HG03025 (cell line): ENCODE measurements around the gene KCTD21.
A peak's percentile ranks its signal among the peaks of the same experiment; 100 is the strongest.

Source experiments
- ATAC-seq: cut with Tn5 transposase; IDR thresholded peaks from one replicate; pipeline ENCODE4 v1.9.1; 2021; ENCODE audit warnings: mild to moderate bottlenecking, moderate library complexity; ENCODE audit not compliant: unreplicated experiment, low FRiP score

The KCTD21 gene

GRCh38 chr11:78202733-78203167, 14.3 kb upstream of the KCTD21 start:
- no peak for ATAC-seq

- no peak for ATAC-seq
Measured at GRCh38 chr11:78201096-78201818, 12.8 kb upstream of the KCTD21 start.

- no peak for ATAC-seq
Measured at GRCh38 chr11:78200553-78200952, 12.1 kb upstream of the KCTD21 start.

- no peak for ATAC-seq
Measured at GRCh38 chr11:78200061-78200460, 11.6 kb upstream of the KCTD21 start.

- no peak for ATAC-seq
Measured at GRCh38 chr11:78199653-78200015, 11.2 kb upstream of the KCTD21 start.

GRCh38 chr11:78199015-78199652, 10.7 kb upstream of the KCTD21 start:
- no peak for ATAC-seq

- ATAC-seq = no peak
Measured at GRCh38 chr11:78197816-78198215, 9.4 kb upstream of the KCTD21 start.

GRCh38 chr11:78196661-78197091, 8.2 kb upstream of the KCTD21 start:
- ATAC-seq = no peak

- no peak for ATAC-seq
Measured at GRCh38 chr11:78195917-78196560, 7.6 kb upstream of the KCTD21 start.

GRCh38 chr11:78194490-78194889, 6.1 kb upstream of the KCTD21 start:
- no peak for ATAC-seq

GRCh38 chr11:78193806-78194205, 5.4 kb upstream of the KCTD21 start:
- ATAC-seq = no peak

- ATAC-seq = no peak
Measured at GRCh38 chr11:78192911-78193351, 4.5 kb upstream of the KCTD21 start.

- no peak for ATAC-seq
Measured at GRCh38 chr11:78192223-78192719, 3.8 kb upstream of the KCTD21 start.

- ATAC-seq = no peak
Measured at GRCh38 chr11:78190871-78191538, 2.6 kb upstream of the KCTD21 start.

GRCh38 chr11:78190374-78190773, 1.9 kb upstream of the KCTD21 start:
- ATAC-seq = no peak

- ATAC-seq = no peak
Measured at GRCh38 chr11:78189851-78190250, 1.4 kb upstream of the KCTD21 start.

- ATAC-seq = no peak
Measured at GRCh38 chr11:78189174-78189724, 823 bp upstream of the KCTD21 start.

- ATAC-seq = peak; percentile 16
Measured at GRCh38 chr11:78187366-78188285, 800 bp downstream of the KCTD21 start.

- ATAC-seq = no peak
Measured at GRCh38 chr11:78181185-78181584, 7.2 kb downstream of the KCTD21 start.

GRCh38 chr11:78180751-78181150, 7.7 kb downstream of the KCTD21 start:
- ATAC-seq = no peak
